Sigmoid colon (tissue), 4 donors: ENCODE results near the gene UBALD2.
"Not testable (repeated sequence)": the region's sequence is repeated elsewhere in the genome, so short reads cannot be mapped to it uniquely, and the experiment has no call there.

Experiments used
- POLR2A ChIP-seq, 2 donors: fragments of 450-650 bp; IDR thresholded peaks; one replicate each; pipeline ENCODE4 v1.6.1; 2016; ENCODE audit warnings: antibody characterized with exemption in 2 of 2, mild to moderate bottlenecking in 2 of 2, moderate library complexity in 2 of 2
- POLR2AphosphoS5 ChIP-seq, 4 donors: sonication (generic); formaldehyde crosslinking; IDR thresholded peaks; one replicate each; pipeline ENCODE4 v1.6.1; 2017; ENCODE audit warnings: antibody characterized with exemption in 4 of 4
- TF ChIP-seq, protein P1 (sequence below), 4 experiments: fragments of 450-650 bp in 3 of 4; fragments of 200-600 bp in 1 of 4; IDR thresholded peaks; one replicate each; pipeline ENCODE4 v1.5.1; 2016 to 2019; ENCODE audit warnings: antibody characterized with exemption in 4 of 4, mild to moderate bottlenecking in 3 of 4, moderate library complexity in 2 of 4

DNA sequence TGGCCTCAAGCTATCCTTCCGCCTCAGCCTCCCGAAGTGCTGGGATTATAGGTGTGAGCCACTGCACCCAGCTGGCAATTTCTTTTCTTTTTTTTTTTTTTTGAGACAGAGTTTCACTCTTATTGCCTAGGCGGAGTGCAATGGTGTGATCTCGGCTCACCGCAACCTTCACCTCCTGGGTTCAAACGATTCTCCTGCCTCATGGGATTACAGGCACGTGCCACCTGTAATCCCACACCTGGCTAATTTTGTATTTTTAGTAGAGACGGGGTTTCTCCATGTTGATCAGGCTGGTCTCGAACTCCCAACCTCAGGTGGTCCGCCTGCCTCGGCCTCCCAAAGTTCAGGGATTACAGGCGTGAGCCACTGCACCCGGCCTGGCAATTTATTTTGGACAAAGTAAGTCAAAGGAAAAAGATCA, 2.4 kb downstream of the UBALD2 start:
- TF ChIP-seq POLR2AphosphoS5, POLR2A (IDR thresholded peaks at IDR 0.05): not testable (repeated sequence)
- TF ChIP-seq, protein P1, sequence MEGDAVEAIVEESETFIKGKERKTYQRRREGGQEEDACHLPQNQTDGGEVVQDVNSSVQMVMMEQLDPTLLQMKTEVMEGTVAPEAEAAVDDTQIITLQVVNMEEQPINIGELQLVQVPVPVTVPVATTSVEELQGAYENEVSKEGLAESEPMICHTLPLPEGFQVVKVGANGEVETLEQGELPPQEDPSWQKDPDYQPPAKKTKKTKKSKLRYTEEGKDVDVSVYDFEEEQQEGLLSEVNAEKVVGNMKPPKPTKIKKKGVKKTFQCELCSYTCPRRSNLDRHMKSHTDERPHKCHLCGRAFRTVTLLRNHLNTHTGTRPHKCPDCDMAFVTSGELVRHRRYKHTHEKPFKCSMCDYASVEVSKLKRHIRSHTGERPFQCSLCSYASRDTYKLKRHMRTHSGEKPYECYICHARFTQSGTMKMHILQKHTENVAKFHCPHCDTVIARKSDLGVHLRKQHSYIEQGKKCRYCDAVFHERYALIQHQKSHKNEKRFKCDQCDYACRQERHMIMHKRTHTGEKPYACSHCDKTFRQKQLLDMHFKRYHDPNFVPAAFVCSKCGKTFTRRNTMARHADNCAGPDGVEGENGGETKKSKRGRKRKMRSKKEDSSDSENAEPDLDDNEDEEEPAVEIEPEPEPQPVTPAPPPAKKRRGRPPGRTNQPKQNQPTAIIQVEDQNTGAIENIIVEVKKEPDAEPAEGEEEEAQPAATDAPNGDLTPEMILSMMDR (IDR thresholded peaks at IDR 0.05) = not testable (repeated sequence)
